NCI-H2081 (cell line): ENCODE results near the gene NYNRIN.
"Not testable (repeated sequence)": the region's sequence is repeated elsewhere in the genome, so short reads cannot be mapped to it uniquely, and the experiment has no call there.

ENCODE experiments used
- DNase-seq, 2 experiments: peaks; one replicate each; lab custom pipeline; 2025; lab: John Stamatoyannopoulos, UW

The NYNRIN gene

GRCh38 chr14:24369907-24370687 is 28.7 kb upstream of the NYNRIN start:
- DNase-seq: no peak

GRCh38 chr14:24370748-24371147 is 28.1 kb upstream of the NYNRIN start:
- DNase-seq: no peak

DNA sequence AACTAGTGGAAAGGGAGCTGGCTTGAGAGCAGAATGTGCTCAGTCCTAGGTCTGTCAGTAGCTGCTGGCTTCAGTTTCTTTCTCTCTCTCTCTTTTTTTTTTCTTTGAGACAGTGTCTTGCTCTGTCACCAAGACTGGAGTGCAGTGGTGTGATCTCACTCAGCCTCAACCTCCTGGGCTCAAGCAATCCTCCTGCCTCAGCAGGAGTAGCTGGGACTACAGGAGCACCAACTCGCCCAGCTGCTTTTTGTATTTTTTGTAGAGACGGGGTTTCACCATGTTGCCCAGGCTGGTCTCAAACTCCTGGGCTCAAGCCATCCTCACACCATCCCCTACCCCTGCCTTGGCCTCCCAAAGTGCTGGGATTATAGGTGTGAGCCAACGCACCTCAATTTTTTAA is 27.2 kb upstream of the NYNRIN start:
- not testable (repeated sequence) for DNase-seq

DNA sequence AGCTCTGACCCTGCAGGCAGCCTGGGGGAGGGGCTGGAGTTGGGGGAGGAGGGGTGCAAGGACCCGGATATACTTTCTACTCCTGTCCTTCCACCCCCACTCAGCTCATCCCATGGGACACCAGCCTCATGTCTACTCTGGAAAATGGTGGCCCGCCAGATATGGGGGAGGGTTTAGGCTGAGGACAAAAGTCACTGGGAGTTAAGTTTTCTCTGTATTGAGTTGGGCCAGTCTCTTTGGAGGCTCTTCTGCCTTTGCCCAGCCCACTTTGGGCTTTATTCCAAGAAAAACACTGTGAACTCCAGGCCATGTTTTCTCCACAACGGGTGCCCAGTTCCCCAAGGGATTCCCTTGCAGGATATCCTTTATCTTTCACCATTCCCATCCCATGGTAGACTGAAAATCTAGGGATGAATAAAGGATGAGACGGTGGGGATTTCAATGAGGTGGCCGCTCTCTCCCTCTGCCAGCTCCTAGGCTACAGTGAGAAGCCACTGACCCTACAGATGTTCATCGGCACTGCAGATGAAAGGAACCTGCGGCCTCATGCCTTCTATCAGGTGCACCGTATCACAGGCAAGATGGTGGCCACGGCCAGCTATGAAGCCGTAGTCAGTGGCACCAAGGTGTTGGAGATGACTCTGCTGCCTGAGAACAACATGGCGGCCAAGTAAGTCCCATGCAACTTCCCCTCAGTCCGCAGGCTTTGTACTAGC is 25.9 kb upstream of the NYNRIN start:
- DNase-seq: no peak

DNA sequence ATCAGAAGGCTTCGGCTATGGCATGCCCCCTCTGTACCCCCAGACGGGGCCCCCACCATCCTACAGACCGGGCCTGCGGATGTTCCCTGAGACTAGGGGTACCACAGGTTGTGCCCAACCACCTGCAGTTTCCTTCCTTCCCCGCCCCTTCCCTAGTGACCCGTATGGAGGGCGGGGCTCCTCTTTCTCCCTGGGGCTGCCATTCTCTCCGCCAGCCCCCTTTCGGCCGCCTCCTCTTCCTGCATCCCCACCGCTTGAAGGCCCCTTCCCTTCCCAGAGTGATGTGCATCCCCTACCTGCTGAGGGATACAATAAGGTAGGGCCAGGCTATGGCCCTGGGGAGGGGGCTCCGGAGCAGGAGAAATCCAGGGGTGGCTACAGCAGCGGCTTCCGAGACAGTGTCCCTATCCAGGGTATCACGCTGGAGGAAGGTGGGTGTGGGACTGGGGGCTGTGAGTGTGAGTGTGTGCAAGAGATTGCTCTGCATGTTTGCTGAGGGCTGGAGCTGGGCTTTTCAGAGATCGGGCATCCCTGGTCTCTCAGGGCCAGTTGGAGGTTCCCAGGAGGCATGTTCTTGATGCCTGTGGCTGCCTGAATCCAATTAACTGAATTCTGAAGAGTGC is 22.2 kb upstream of the NYNRIN start:
- DNase-seq: no peak

DNA sequence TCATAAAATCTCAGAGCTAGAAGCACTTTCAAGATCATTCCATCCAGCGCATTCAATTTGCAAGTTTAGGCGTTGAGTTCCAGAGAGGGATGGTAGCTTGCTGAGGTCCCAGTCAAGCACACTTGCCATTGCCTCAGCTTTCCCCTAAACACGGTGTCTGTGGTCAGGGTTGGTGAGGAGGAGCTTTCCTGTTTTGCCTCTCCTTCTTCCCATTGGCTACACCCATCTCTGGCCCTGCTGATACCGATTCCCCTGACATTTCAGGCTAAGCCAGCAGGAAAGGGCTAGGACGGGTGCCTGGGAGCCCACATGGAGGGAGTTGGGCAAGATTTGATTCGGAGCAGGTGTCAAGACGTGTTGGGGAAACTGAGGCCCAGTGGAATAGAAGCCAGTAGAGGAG is 21.7 kb upstream of the NYNRIN start:
- DNase-seq: no peak

DNA sequence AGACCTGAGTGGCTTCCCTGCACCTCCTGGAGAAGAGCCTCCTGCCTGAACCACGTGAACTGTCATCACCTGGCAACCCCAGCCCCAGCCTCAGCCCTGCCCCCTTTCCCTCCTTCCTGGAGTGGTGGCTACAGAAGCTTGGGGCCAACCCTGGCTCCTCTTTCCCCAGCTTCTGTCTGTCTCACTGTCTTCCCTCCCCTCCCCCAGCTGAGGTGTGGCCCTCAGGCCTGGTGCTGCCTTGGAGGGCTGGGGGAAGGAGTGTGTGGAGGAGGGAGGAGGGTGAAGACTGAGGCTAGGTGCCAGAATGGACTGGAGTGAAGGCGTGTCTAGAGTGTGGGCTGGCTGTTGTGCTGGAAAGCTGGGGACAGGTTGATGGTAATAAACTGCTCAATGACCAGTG is 21.1 kb upstream of the NYNRIN start:
- no peak for DNase-seq

DNA sequence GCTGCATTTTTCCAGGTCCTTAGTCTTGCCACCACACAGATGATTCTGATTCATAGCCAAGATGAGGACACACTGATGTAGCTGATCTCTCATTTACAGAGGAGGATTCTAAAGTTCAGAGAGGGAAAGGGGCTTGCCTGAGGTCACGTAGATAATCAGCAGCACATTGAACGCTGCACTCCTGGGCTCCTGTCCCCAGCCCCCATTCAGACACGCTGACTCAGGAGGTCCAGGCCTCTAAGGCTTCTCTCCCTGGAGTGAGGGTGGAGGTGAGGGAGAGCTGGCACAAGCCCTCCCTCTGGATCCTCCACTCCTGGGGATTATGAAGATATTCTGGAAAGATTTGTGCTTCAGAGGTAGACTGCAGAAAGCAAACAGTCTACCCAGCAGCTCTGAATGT is 20.5 kb upstream of the NYNRIN start:
- no peak for DNase-seq

DNA sequence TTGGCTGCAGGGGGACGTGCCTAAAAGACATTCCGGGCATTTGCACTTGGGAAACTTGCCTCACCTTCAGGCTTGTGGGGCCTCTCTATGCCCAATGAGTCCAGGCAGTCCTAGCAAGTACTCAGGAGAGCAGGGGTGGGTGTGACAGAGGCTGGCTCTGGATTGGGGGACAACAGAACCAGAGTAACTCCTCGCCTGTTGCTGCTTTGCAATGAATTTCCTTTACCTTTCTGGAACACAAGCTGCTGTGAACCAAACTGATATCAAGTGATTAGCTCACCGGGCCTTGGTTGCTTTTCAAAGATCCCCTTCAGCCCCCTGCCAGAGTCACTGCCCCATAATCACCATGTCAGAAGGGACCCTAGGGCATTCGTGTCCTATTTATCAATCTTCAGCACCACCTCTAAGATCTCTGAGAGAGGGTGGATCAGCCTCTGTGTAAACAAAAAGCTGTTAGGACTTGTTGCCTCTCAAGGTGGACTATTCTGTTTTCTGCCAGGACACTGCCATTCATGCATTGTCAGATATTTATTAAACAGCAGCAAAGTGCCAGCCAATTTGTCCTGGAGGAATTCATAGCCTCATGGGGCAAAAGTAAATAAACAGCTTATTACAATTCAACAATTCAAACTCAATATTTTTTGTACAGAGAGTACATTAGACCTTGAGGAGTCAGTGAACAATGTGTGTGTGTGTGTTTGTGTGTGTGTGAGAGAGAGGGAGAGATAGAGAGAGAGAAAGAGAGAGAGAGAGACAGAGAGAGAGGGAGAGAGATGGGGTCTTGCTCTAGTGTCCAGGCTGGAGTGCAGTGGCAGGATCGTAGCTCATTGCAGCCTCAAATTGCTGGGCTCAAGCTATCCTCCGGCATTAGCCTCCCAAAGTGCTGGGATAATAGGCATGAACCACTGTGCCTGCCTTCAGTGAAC is 19.6 kb upstream of the NYNRIN start:
- no peak for DNase-seq

DNA sequence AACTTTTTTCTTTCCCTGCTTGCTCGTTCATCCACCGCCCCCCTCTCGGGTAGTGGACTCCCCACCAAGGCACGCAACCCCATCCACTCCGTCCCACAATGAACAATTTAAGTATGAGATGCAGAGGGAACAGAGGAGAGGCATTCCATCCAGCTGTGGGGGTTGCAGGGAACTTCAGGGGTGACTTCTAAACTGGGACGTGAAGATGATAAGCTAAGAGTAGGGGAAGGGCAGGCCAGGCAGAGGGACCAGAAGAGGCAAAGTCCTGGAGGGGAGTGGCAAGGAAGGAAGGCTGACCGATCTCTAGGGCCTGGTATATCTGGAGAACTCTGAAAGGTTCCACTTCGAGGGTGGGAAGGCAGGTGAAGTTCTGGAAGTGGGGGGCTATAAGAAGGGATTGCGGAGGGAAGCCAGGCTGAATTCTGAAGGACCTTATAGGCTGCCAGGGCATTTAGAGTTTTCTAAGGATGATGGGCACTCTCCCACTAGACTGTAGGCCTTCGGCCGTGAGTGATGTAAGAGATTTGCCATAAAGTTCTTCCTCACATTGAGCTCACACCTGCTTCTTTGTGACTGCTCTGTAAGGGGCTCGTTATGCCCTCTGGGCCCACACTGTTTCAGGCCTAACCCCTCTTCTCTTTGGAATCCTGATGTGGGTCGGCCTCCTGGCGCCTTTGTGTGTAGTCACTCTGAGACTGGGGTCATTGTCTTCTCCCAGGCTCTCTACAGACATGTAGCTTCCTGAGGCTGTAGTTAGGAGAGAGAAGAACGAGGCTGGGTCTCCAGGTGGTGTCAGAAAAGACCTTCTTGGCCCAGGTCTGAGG is 18.7 kb upstream of the NYNRIN start:
- no peak for DNase-seq

- DNase-seq: no peak
These were observed 17.3 kb upstream of the NYNRIN start for GRCh38 chr14:24381363-24382063.

- DNase-seq: no peak
These were observed 16.8 kb upstream of the NYNRIN start for GRCh38 chr14:24382064-24382371.

DNA sequence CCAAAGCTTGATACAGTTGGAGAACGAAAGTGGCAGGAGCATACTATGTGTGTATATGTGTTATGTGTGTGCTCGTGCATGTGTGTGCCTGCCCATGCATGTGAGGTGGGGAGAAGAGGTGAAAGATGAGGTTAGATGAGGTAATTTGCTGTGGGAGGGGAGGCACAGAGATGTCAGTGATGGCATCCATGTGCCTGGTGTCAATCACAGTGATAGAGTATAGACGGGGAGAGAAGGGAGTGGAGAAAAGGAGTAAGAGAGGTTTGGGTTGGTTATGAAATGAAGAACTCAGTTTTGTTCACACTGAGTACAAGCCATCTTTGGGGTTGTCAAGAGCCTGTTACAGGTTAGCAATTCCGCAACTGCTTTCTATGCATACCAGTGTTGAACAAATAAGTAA is 14.6 kb upstream of the NYNRIN start:
- DNase-seq: no peak

GRCh38 chr14:24385524-24385923 is 13.3 kb upstream of the NYNRIN start:
- DNase-seq: no peak

GRCh38 chr14:24387009-24387345 is 11.8 kb upstream of the NYNRIN start:
- DNase-seq: no peak

DNA sequence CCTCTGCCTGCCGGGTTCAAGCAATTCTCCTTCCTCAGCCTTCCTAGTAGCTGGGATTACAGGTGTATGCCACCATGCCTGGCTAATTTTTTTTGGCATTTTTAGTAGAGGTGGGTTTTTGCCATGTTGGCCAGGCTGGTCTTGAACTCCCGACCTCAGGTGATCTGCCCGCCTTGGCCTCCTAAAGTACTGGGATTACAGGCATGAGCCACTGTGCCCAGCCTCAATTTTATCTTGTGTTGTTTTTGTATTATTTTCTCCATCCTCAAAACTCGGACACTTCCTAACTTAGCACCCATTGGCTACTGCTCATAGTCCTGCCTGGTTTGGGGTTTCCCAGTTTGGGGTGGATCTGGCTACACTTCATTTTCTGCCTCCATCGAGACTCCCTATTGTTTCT is 11.2 kb upstream of the NYNRIN start:
- DNase-seq: not testable (repeated sequence)

GRCh38 chr14:24388474-24389179 is 10.2 kb upstream of the NYNRIN start:
- no peak for DNase-seq

DNA sequence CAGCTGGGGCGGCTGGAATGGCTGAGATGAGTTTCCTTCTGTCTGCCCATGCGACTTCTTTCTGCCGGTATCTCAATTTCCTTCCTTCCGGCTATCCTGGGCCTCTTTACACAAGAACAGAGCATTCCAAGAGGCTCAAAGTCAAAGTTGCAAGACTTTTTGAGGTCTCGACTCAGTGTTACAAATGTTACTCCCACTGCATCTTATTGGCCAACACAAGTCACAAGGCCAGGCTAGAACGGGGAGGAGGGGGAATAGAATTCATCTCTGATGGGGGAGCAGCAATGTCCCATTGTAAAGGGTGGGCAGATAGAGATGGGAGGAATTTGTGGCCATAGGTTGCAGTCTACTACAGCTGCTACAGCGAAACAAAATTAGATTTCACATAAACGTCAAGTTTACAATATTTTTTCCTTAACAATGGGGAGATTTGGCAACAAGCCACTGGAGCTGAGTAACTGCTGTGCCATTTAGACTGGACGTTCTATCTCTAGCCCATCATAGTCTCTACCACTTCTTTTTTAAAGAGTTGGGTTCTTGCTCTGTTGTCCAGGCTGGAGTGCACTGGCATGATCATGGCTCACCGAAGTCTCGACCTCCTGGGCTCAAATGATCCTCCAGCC is 9.5 kb upstream of the NYNRIN start:
- no peak for DNase-seq

GRCh38 chr14:24390701-24391468 is 7.9 kb upstream of the NYNRIN start:
- no peak for DNase-seq
